K562 (cell line): ENCODE measurements around the gene JUND. TPM values are rescaled to one million over a fixed set of nuclear protein-coding genes. Genes with fewer than 3 reads are reported as not detected.
A peak's percentile ranks its signal among the peaks of the same experiment; 100 is the strongest.

ENCODE experiments used
- ATF3 ChIP-seq, 2 experiments: fragments of 450-650 bp in 1 of 2; sonication (generic) in 1 of 2; formaldehyde crosslinking in 1 of 2; IDR thresholded peaks in 1 of 2; conservative IDR thresholded peaks in 1 of 2; 2 replicates each; pipeline versions ENCODE4 v1.6.1 to v1.8.1; 2016 to 2023; ENCODE audit warnings: mild to moderate bottlenecking in 2 of 2, moderate library complexity in 2 of 2, inconsistent platforms in 1 of 2, missing genetic modification reagents in 1 of 2
- CEBPB ChIP-seq: fragments of 450-650 bp; IDR thresholded peaks from 2 replicates; pipeline ENCODE4 v1.6.1; 2016; ENCODE audit warnings: missing genetic modification characterization, missing compliant biosample characterization
- CLOCK ChIP-seq: fragments of 250-450 bp; sonication (Bioruptor Pico); IDR thresholded peaks from 2 replicates; pipeline ENCODE4 v1.4.0; 2020; ENCODE audit warnings: mild to moderate bottlenecking, moderate library complexity, borderline replicate concordance
- CTBP1 ChIP-seq: fragments of 450-650 bp; IDR thresholded peaks from 2 replicates; pipeline ENCODE4 v1.6.1; 2016; ENCODE audit warnings: borderline replicate concordance
- E2F6 ChIP-seq, 2 experiments: IDR thresholded peaks; 2 replicates each; pipeline ENCODE4 v1.6.1; 2011; ENCODE audit warnings: borderline replicate concordance in 1 of 2, control low read depth in 1 of 2, low read depth in 1 of 2, low read length in 1 of 2, mild to moderate bottlenecking in 1 of 2, mixed read lengths in 1 of 2, moderate library complexity in 1 of 2; ENCODE audit not compliant: insufficient read depth in 1 of 2, insufficient read length in 1 of 2, poor library complexity in 1 of 2, severe bottlenecking in 1 of 2; ENCODE audit errors: extremely low read depth in 1 of 2
- HMG20B ChIP-seq: fragments of 250-450 bp; sonication (Bioruptor Pico); IDR thresholded peaks from 2 replicates; pipeline ENCODE4 v1.5.0; 2021; ENCODE audit warnings: mild to moderate bottlenecking
- KDM5B ChIP-seq: fragments of 200-600 bp; sonication (generic); IDR thresholded peaks from 2 replicates; pipeline ENCODE4 v1.6.1; 2012; ENCODE audit warnings: low read depth, mild to moderate bottlenecking, moderate library complexity, low read length, control low read depth, inconsistent platforms; ENCODE audit not compliant: insufficient replicate concordance
- NR2C2 ChIP-seq, 2 experiments: fragments of 200-800 bp in 1 of 2; sonication (Bioruptor generic) in 1 of 2; sonication (generic) in 1 of 2; formaldehyde crosslinking in 1 of 2; IDR thresholded peaks; 2 replicates each; pipeline versions ENCODE4 v1.6.1 to v1.8.0; 2016 to 2022; ENCODE audit warnings: mild to moderate bottlenecking in 1 of 2, missing compliant biosample characterization in 1 of 2, missing genetic modification characterization in 1 of 2, missing genetic modification reagents in 1 of 2
- RFX7 ChIP-seq: fragments of 250-450 bp; sonication (Bioruptor Pico); IDR thresholded peaks from 2 replicates; pipeline ENCODE4 v1.5.1; 2021; ENCODE audit warnings: mild to moderate bottlenecking
- THRB ChIP-seq: fragments of 450-650 bp; formaldehyde crosslinking; conservative IDR thresholded peaks from 2 replicates; pipeline ENCODE4 v1.4.0; 2022; ENCODE audit warnings: mild to moderate bottlenecking, missing genetic modification characterization
- USF1 ChIP-seq: sonication (generic); formaldehyde crosslinking; IDR thresholded peaks from 2 replicates; pipeline ENCODE4 v1.9.0; 2022; ENCODE audit warnings: mild to moderate bottlenecking, missing genetic modification reagents
- ZFP30 ChIP-seq: fragments of 250-450 bp; sonication (Bioruptor Pico); IDR thresholded peaks from 2 replicates; pipeline ENCODE4 v1.8.0; 2022; ENCODE audit warnings: moderate library complexity, mild to moderate bottlenecking, inconsistent platforms, borderline replicate concordance
- ZNF518B ChIP-seq: fragments of 250-450 bp; sonication (Bioruptor Pico); IDR thresholded peaks from 2 replicates; pipeline ENCODE4 v1.5.0; 2021; ENCODE audit warnings: mild to moderate bottlenecking, moderate library complexity
- polyA plus RNA-seq, 8 experiments: library from polyadenylated mRNA; depleted of rRNA in 4 of 8; stranded (reverse) in 5 of 8; unstranded in 3 of 8; fragments of >200 nt; fragmentation: Nextera tagmentation in 2 of 8; fragmentation: Illumina TruSeq in 1 of 8; extraction: Ambion mirVana in 2 of 8; extraction: Trizol in 1 of 8; gene quantifications; 2 replicates each; pipeline versions ENCODE4 v1.2.1 to v1.2.3, GENCODE V29; 2011 to 2014; ENCODE audit warnings: inconsistent platforms in 1 of 8, missing spikeins in 1 of 8
- total RNA-seq, 7 experiments: library from RNA; depleted of rRNA in 6 of 7; stranded (reverse); fragments of >200 nt in 6 of 7; fragmentation: Illumina TruSeq in 2 of 7; extraction: Trizol in 2 of 7; gene quantifications; 2 replicates each; pipeline versions ENCODE4 v1.2.1 to v1.2.3, GENCODE V29; 2011 to 2021; ENCODE audit warnings: low replicate concordance in 1 of 7

Gene JUND
- total and polyA plus RNA-seq, 9 of the 15 experiments (the other 6 are each of a cell fraction or from before 2014, with no cell fraction given), result 6.4 to 286 (median 42.3) TPM

- TF ChIP-seq USF1 (CRISPR knock-in tag), result peak; percentile 45
- no peak for TF ChIP-seq RFX7 (CRISPR knock-in tag)
- TF ChIP-seq NR2C2 (CRISPR knock-in tag; IDR thresholded peaks at IDR 0.05), result no peak
- TF ChIP-seq NR2C2 (tag; IDR thresholded peaks at IDR 0.05), result peak; percentile 63; the same call in 1 of the 2 replicates
- no peak for TF ChIP-seq CLOCK (CRISPR knock-in tag)
- peak in 1 of 2 experiments; percentile 39 for TF ChIP-seq E2F6 (IDR thresholded peaks at IDR 0.05; ENCODE audit: borderline replicate concordance in 1 of 2, extremely low read depth in 1 of 2, insufficient read depth in 1 of 2, insufficient read length in 1 of 2, low read depth in 1 of 2, low read length in 1 of 2, poor library complexity in 1 of 2, severe bottlenecking in 1 of 2)
- TF ChIP-seq KDM5B, result peak; percentile 68
- TF ChIP-seq THRB, result peak; percentile 65
- TF ChIP-seq ZNF518B, result no peak
- no peak for TF ChIP-seq HMG20B (CRISPR knock-in tag)
- TF ChIP-seq CTBP1, result peak; percentile 51; the same call in 1 of the 2 replicates
- no peak for TF ChIP-seq CEBPB
- TF ChIP-seq ZFP30, result no peak
- 0 out of 2 replicates have a peak, but pooled peaks have one; percentile 43 for TF ChIP-seq ATF3 (IDR thresholded peaks at IDR 0.05)
- peak; percentile 53; the same call in 1 of the 2 replicates for TF ChIP-seq ATF3 (CRISPR knock-in tag; conservative IDR thresholded peaks at IDR 0.05)
These were observed 11.6 kb upstream of the JUND start (continued) for GRCh38 chr19:18292810-18293641.
